Fibroblast of gingiva (primary cell): ENCODE measurements around the gene C19orf85.

Source experiments
- DNase-seq: peaks from one replicate; pipeline ENCODE4 v3.0.0-alpha.2; 2011; ENCODE audit warnings: low read depth

C19orf85 gene

GRCh38 chr19:55477905-55478304 lies 13.4 kb upstream of the C19orf85 start:
- DNase-seq = no peak

GRCh38 chr19:55476100-55476775 lies 11.7 kb upstream of the C19orf85 start, which contains the start of gene ZNF628:
Gene ZNF628, plus strand, starts transcription at chr19:55476617. Its CDS starts 3,294 bp downstream, at chr19:55479911.
- DNase-seq = peak; percentile 98

GRCh38 chr19:55474269-55475265 lies 10.0 kb upstream of the C19orf85 start:
- peak; percentile 43 for DNase-seq

- no peak for DNase-seq
Observed at GRCh38 chr19:55473225-55474012, 8.9 kb upstream of the C19orf85 start.

- peak; percentile 24 for DNase-seq
Observed at GRCh38 chr19:55472463-55472862, 7.9 kb upstream of the C19orf85 start.

GRCh38 chr19:55471266-55471665 lies 6.7 kb upstream of the C19orf85 start:
- DNase-seq = no peak

GRCh38 chr19:55468054-55468393 lies 3.5 kb upstream of the C19orf85 start:
- DNase-seq = no peak

GRCh38 chr19:55467236-55468053 lies 2.9 kb upstream of the C19orf85 start:
- peak; percentile 85 for DNase-seq

- DNase-seq = no peak
Observed at GRCh38 chr19:55466241-55466614, 1.7 kb upstream of the C19orf85 start.

- DNase-seq = no peak
Observed at GRCh38 chr19:55465460-55466240, 1.1 kb upstream of the C19orf85 start.

- no peak for DNase-seq
Observed at GRCh38 chr19:55464039-55464661, 401 bp downstream of the C19orf85 start.

- DNase-seq = no peak
Observed at GRCh38 chr19:55463583-55464031, 944 bp downstream of the C19orf85 start.

- DNase-seq = no peak
Observed at GRCh38 chr19:55462722-55463121, 1.8 kb downstream of the C19orf85 start.

- peak; percentile 42 for DNase-seq
Observed at GRCh38 chr19:55461974-55462626, 2.5 kb downstream of the C19orf85 start.

GRCh38 chr19:55461259-55461973 lies 3.1 kb downstream of the C19orf85 start, which contains the start of gene ISOC2:
Gene ISOC2, minus strand, starts transcription at chr19:55461642. Its CDS starts 5,156 bp downstream, at chr19:55456486.
- DNase-seq = peak; percentile 100

GRCh38 chr19:55460670-55461258 lies 3.8 kb downstream of the C19orf85 start:
- DNase-seq = peak; percentile 91

- DNase-seq = peak; percentile 43
Observed at GRCh38 chr19:55459950-55460657, 4.4 kb downstream of the C19orf85 start.

- no peak for DNase-seq
Observed at GRCh38 chr19:55459551-55459949, 5.0 kb downstream of the C19orf85 start.
